ENCODE results near the gene CRLF1. TPM values are rescaled to one million over a fixed set of nuclear protein-coding genes. Genes with fewer than 3 reads are reported as not detected.

Gene CRLF1
- total RNA-seq, 1 donor from 2014 or later, result 6.0 TPM

- no peak for TF ChIP-seq CTCF (IDR thresholded peaks at IDR 0.05; ENCODE audit: unreplicated experiment)
- Mint-ChIP-seq H3K27me3 (peaks cover 66% of the 10 kb centered on the region), H3K9me3 (ENCODE audit: low read depth) (no peaks in the 10 kb centered on the region), H3K4me1 (ENCODE audit: low read depth) (peaks cover 24% of the 10 kb centered on the region), H3K36me3 (ENCODE audit: insufficient read depth) (no peaks in the 10 kb centered on the region), H3K4me3 (ENCODE audit: low read depth) (peak overlapping the region; percentile 62), H3K27ac (peak overlapping the region; percentile 62)
- DNase-seq (ENCODE audit: low spot score, unreplicated experiment), result no peak
Measured at GRCh38 chr19:18610556-18611326, 4.1 kb upstream of the CRLF1 start.

- no peak for TF ChIP-seq CTCF (IDR thresholded peaks at IDR 0.05; ENCODE audit: unreplicated experiment)
- DNase-seq (ENCODE audit: low spot score, unreplicated experiment), result no peak
- Mint-ChIP-seq H3K27ac (no peak overlapping the region), H3K4me1 (ENCODE audit: low read depth) (peaks cover 27% of the 10 kb centered on the region), H3K36me3 (ENCODE audit: insufficient read depth) (no peaks in the 10 kb centered on the region), H3K27me3 (peaks cover 67% of the 10 kb centered on the region), H3K9me3 (ENCODE audit: low read depth) (no peaks in the 10 kb centered on the region), H3K4me3 (ENCODE audit: low read depth) (no peak overlapping the region)
Measured at GRCh38 chr19:18610245-18610555, 3.6 kb upstream of the CRLF1 start.

GRCh38 chr19:18609717-18610051, 3.1 kb upstream of the CRLF1 start:
- DNase-seq (ENCODE audit: low spot score, unreplicated experiment), result no peak
- Mint-ChIP-seq H3K36me3 (ENCODE audit: insufficient read depth) (no peaks in the 10 kb centered on the region), H3K9me3 (ENCODE audit: low read depth) (no peaks in the 10 kb centered on the region), H3K4me1 (ENCODE audit: low read depth) (peaks cover 27% of the 10 kb centered on the region), H3K4me3 (ENCODE audit: low read depth) (no peak overlapping the region), H3K27ac (no peak overlapping the region), H3K27me3 (peaks cover 67% of the 10 kb centered on the region)
- TF ChIP-seq CTCF (IDR thresholded peaks at IDR 0.05; ENCODE audit: unreplicated experiment), result no peak

GRCh38 chr19:18608805-18609716, 2.5 kb upstream of the CRLF1 start:
- no peak for DNase-seq (ENCODE audit: low spot score, unreplicated experiment)
- no peaks in the 10 kb centered on the region for H3K9me3 Mint-ChIP-seq (ENCODE audit: low read depth)
- H3K27me3 Mint-ChIP-seq, result peaks cover 67% of the 10 kb centered on the region
- H3K36me3 Mint-ChIP-seq (ENCODE audit: insufficient read depth), result no peaks in the 10 kb centered on the region
- no peak overlapping the region for H3K27ac Mint-ChIP-seq
- H3K4me3 Mint-ChIP-seq (ENCODE audit: low read depth), result no peak overlapping the region
- peaks cover 27% of the 10 kb centered on the region for H3K4me1 Mint-ChIP-seq (ENCODE audit: low read depth)
- TF ChIP-seq CTCF (IDR thresholded peaks at IDR 0.05; ENCODE audit: unreplicated experiment), result no peak

GRCh38 chr19:18608102-18608804, 1.7 kb upstream of the CRLF1 start:
- Mint-ChIP-seq H3K9me3 (ENCODE audit: low read depth) (no peaks in the 10 kb centered on the region), H3K4me3 (ENCODE audit: low read depth) (no peak overlapping the region), H3K4me1 (ENCODE audit: low read depth) (peaks cover 26% of the 10 kb centered on the region), H3K27me3 (peaks cover 60% of the 10 kb centered on the region), H3K36me3 (ENCODE audit: insufficient read depth) (no peaks in the 10 kb centered on the region), H3K27ac (no peak overlapping the region)
- no peak for TF ChIP-seq CTCF (IDR thresholded peaks at IDR 0.05; ENCODE audit: unreplicated experiment)
- DNase-seq (ENCODE audit: low spot score, unreplicated experiment), result no peak
